Skin of body (tissue), 2 donors: Measurements from ENCODE around the gene MGARP. TPM values are rescaled to one million over a fixed set of nuclear protein-coding genes. Genes with fewer than 3 reads are reported as not detected.
"Not testable (repeated sequence)": the region's sequence is repeated elsewhere in the genome, so short reads cannot be mapped to it uniquely, and the experiment has no call there.

ENCODE experiments used
- DNase-seq: peaks from one replicate; lab custom pipeline; 2025; lab: John Stamatoyannopoulos, UW
- total RNA-seq: library from RNA; depleted of rRNA; stranded (reverse); fragments of >200 nt; gene quantifications from one replicate; pipeline ENCODE4 v1.2.3, GENCODE V29; 2014

The MGARP gene
- not detected for total RNA-seq

DNA sequence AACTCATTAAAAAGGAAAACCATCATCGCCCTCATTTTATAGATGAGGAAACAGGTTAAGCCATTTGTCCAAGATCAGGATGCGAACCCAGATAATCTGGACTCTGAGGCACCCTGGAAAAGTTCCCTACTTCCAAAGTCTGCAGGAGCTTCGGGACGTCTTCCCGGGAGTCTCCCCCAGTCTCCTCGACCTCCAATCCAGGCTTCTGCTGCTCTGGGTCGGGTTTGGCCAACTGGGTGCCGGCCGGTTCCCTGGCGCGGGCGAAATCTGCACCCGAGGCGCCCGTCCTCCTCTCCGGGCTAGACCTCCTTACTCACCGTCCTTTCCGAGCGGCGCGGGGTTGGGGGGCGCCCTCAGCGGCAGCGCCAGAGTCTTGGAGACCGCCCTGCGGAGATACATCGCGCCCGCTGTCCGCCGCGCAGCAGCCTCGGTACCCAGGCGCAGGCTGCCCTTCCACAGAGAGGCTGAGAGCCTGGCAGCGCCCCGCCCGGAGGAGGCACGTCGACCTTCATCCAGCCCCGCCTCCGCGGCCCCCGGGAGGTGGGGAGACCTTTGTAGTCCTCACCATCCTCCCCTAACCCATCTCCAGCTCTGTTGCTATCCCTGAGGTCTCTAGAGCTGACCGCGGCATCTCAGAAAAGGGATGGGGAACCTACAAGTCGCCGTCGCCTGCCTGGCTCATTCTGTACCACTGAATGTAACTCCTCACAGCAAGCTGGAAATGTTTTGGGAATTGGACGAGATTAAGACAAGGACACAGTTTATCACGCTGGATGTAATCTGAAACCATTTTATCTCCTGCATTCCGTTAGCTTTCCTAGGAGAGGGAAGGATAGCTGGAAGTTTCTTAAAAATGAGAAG lies at the start of gene MGARP:
Gene MGARP, minus strand, starts transcription at position 466 of the 861 bp plus-strand sequence. Its CDS starts 67 bp downstream, at position 399.
- no peak for DNase-seq

DNA sequence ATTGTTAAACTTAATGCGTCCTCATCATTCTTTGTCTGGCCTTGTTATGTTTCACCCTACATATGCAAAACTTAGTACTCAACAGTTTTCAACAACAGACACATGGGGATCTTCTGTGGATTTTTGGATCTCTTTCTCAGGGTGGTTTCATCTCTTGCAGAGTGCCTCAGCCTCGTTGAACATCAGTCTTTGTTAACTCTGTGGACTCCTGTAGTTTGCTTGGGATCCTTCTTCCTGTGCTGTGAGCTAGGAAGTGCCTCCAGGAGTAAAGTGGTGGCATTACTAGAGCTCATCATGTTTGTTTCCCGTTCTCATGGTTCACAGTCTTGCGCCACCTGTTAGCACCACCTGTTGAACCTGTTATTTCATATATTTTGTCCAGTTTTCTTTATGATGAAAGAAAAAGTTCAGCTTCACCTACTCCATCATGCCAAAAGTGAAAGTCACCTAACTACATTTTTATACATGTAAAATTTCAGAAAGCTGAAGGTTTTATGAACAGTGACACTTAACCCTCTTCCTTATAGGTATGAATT lies 49.7 kb upstream of the MGARP start:
- DNase-seq, result no peak

DNA sequence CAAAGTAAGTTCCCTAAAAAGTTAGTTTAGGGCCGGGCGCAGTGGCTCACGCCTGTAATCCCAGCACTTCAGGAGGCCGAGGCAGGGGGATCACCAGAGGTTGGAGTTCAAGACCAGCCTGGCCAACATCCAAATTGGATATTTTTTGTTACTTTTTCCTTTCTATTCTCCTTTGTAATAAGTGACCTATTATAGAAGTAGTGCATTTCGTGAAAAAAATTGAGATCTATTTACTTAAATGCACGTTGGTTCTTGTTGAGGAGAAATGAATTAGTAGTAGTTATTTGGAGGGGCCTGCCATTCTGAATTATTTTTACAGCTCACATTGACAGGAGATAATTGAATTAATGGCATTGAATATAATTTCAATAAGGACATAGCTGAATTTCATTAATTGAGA lies 44.6 kb upstream of the MGARP start:
- no peak for DNase-seq

DNA sequence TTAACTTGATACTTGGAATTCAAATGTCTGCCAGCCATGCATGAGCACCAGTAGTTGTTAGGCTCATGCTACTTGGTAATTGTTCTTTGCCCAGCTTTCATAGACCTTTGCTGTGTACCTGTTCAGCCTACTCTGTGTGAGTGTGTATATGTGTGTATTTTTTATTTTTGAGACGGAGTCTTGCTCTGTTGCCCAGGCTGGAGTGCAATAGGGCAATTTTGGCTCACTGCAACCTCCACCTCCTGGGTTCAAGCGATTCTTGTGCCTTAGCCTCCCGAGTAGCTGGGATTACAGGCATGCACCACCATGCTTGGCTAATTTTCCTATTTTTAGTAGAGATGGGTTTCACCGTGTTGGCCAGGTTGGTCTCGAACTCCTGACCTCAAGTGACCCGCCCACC lies 42.5 kb upstream of the MGARP start:
- not testable (repeated sequence) for DNase-seq

DNA sequence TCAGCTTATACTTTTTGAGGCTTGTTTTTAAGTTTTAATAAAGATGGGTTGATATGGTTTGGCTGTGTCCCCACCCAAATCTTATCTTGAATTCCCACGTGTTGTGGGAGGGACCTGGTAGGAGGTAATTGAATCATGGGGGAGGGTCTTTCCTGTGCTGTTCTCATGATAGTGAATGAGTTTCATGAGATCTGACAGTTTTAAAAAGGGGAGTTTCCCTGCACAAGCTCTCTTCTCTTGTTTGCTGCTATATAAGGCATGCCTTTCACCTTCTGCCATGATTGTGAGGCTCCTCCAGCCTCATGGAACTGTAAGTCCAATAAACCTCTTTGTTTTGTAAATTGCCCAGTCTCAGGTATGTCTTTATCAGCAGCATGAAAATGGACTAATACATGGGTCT lies 42.0 kb upstream of the MGARP start:
- not testable (repeated sequence) for DNase-seq

DNA sequence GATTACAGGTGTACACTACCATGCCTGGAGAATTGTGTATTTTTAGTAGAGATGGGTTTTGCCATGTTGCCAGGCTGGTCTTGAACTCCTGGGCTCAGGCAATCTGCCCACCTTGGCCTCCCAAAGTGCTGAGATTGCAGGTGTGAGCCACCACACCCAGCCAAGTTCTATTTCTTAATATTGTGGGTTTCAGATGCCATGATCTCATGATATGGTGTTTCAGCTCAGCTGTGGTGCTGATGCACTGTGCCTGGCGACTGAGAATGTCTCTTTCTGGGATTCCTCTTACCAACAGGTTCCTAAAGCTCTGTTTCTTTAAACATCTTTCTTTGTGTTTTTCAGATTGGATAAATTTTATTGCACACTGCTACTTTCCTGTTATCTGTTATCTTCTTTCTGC lies 39.5 kb upstream of the MGARP start:
- no peak for DNase-seq

DNA sequence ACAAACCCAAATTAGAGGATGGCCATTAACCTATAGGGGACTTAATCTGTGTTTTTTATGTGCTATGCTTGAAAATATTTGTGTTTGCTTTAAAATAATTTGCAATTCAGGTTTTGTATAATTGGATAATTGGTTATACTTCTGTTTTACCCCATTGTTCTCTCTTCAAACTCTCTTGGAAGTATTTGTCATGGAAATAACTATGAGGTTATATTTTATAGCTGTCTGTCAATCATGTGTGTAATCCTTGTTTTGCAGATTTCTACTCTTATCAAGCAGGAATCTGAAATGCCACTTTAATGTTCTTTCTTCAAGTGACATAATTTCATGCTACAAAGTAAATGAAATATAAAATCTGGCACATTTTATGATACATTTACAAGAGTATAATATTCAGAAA lies 37.6 kb upstream of the MGARP start:
- DNase-seq, result no peak

DNA sequence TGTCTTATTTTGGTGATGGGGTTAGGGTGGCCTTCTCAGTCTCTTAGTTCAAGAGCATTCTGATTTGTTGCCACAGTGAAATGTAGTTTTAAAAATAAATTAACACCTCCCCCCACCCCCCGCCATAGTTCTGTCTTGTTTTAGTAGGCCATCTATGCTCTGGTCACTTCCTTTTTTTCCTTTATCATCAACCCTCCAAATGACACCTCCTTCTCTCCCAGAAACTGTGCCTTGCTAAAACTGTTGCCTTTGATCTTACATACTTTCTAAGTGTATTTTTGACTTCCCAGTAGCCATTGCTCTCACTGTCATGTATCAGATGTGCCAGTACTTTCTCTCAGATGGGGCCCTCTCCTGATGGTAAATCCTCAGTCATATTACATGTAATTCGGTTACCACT lies 36.7 kb upstream of the MGARP start:
- no peak for DNase-seq

DNA sequence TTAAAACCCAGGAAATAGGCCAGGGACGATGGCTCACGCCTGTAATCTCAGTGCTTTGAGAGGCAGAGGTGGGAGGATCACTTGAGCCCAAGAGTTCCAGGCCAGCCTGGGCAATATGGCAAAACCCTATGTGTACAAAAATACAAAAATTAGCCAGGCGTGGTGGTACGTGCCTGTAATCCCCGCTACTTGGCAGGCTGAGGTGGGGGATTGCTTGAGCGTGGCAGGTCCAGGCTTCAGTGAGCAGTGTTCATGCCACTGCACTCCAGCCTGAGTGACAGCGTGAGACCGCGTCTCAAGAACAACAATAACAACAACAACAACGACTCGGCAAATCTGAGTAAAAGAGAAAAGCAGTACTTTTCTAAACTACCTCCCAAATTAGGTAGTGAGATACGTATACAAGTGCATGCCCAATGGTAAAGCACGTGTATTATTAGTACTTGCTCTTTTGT lies 35.2 kb upstream of the MGARP start:
- DNase-seq, result no peak

DNA sequence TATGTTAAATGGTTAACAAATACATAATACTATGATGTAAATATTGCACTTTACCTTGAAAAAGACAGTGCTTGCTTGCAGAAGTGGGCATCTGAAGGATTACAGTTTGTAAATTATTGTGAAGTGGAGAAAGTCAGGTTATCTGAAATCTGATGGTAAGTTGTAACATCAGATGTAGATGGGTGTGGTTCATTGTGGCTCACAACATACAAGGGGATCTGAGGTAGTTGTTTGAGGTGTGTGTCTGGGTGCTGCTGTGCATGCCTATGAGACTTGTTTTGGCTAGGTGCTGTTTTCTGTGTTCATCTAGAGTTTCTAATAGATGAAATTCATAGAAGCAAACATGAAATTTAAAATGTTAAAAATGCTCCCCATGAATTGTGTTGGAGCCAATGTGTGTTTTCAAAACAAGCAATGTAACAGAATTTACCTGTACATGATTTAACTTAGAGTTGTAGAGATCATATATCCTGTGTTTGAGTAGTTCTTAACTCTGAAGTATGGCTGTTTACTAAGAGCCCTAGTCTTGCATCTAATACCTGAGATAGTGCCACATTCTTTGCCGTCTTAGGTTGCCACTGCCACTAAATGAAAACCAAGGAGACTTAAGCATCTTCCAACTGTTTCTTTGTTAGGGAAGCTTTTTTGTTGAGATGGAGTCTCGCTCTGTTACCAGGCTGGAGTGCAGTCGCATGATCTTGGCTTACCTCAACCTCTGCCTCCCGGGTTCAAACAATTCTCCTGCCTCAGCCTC lies 34.2 kb upstream of the MGARP start:
- no peak for DNase-seq

DNA sequence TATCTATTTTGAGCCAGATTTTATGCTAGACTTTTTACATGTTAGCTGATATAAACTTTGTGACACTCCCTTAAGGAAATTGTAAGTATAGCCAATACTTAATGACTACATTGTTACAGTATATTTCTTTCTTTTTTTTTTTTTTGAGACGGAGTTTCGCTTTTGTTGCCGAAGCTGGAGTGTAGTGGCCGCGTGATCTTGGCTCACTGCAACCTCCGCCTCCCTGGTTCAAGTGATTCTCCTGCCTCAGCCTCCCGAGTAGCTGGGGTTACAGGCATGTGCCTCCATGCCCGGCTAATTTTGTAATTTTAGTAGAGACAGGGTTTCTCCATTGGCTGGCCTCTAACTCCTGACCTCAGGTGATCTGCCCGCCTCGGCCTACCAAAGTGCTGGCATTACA lies 33.4 kb upstream of the MGARP start:
- not testable (repeated sequence) for DNase-seq

DNA sequence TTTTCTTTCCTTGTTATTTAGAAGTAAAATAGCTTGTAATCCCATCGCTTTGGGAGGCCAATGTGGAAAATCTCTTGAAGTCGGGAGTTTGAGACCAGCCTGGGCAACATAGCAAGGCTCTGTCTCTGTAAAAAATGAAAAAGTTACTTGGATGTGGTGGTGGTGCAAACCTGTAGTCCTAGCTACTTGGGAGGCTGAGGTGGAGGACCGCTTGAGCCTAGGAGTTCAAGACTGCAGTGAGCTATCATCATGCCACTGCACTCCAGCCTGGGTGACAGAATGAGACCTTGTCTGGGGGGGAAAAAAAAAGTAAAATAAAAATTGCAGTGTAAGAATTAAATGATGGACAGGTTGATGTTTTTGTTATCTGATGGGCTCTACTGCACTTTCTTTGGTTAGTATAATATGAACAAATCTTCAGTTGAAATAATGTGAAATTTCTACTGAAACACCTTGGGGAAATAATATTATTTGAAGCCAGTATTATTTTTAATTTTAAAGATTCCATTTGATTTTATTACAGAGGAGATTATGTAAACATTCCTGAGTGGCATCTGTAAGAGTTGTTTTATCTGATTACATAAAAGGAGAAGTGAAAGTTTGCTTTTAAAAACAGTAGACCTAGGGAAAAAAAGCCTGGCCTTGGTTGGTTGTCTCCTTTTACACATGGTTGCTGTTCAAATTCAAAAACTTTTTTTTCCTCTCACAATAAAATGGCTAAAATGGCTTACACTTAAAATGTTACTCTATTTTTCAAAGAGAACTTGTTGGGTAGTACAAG lies 32.7 kb upstream of the MGARP start:
- no peak for DNase-seq

DNA sequence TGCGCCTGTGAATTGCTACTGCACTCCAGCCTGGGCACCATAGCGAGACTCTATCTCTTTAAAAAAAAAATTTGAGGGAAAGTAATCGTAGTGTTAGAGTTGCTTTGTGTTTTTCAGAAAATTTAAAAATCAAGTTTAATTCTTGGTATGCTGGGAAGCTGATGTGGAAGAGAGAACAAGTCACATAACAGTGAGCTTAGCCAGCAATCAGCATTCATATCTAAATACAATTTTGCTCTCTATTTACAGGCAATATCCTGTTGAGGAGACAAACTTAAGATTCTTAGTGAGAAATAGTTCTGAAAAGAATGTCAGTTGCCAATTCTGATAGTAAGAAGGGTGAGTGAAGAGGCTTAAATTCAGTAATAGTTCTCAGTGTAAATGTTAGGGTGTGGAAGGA lies 31.9 kb upstream of the MGARP start:
- no peak for DNase-seq

DNA sequence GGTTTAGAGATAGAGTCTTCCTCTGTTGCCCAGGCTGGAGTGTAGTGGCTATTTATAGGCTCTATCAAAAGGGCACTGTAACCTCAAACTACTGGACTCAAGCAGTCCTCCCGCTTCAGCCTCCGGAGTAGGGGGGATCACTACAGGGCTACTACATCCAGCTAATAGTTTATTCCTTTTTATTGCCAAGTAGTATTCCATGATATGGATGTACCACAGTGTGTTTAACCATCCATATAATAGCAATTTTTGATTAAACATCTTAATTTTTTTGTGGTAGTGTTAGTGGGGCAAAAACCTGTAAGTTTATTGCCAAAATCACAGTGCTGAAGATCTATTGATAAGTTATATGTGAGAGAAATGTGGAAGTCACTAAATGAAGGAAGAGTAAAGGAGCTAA lies 24.9 kb upstream of the MGARP start:
- DNase-seq, result no peak

DNA sequence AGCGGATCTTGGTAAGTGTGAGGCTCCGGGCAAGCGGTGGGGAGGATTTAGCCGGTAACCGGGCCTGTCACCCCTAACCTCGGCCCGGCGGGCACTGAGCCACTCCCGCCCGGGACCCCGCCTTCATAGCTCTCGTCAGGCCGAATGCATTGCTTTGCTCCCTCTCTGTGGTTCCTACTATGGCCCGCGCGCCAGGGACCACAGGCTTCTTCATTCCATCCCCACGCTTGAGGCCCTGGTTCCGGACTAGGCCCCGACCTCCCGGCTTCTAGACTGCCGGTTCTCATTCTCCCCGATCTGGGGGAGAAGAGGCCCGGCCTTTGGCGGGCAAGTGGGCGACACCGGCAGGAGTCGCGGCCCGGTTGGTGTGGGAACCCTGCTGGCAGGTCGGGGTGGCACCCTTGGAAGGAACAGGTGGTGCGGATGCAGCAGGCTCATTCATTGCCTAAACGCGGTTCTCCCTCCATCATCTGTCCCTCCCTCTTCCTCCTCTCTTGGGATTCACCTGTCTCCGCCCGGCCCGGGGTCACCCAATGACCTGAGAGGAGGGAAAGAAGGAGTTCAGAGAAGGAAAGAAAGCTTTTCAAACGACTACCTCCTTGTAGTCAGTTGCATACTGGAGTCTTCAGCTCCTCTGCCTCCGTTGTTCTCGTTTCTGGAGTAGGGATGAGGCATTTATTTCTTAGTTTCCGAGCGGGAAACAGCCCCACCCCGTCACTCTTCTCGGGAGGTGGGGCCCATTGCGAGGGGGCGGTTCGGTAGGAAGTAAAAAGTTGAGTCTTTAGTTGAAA lies 22.0 kb upstream of the MGARP start, which contains the start of gene NDUFC1:
Gene NDUFC1, minus strand, starts transcription at position 657 of the 791 bp plus-strand sequence. CDS start 6,679 bp downstream, outside the sequence.
- DNase-seq, result peak; percentile 52

DNA sequence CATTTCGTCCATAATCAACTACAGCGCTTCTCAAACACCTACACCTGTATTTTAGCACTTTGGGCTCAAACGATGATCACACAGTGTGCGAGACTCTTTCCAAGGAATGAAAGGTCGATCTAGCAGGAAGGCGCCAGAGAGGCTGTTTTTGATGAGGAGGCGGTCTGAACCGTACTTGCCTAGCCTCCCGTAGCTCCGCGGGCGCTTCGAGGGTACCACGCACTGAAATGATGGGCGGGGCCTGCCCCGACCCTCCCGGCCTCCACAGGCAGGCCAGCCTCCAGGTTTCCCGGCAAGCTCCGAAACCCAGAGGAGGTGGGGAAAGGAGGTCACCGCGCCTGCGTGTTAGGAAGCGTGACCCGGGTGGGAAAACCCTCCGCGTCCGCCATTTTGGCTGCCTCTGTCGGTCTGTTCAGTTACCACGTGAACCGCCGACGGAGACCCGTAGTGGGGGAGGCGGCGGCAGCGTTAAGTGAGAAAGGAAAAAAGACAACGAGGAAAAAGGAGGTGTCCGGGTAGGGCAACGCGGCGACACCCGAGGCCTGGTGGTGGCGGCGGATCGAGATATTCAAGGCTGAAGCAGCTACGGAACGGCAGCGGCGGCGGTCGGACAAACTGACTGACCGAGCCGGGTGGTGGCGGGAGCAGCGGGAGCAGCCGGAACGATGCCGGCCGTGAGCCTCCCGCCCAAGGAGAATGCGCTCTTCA lies 21.2 kb upstream of the MGARP start, which contains the start of gene NAA15:
Gene NAA15, plus strand, starts transcription at position 393 of the 708 bp plus-strand sequence. Its CDS starts 273 bp downstream, at position 666.
- DNase-seq, result peak; percentile 97

DNA sequence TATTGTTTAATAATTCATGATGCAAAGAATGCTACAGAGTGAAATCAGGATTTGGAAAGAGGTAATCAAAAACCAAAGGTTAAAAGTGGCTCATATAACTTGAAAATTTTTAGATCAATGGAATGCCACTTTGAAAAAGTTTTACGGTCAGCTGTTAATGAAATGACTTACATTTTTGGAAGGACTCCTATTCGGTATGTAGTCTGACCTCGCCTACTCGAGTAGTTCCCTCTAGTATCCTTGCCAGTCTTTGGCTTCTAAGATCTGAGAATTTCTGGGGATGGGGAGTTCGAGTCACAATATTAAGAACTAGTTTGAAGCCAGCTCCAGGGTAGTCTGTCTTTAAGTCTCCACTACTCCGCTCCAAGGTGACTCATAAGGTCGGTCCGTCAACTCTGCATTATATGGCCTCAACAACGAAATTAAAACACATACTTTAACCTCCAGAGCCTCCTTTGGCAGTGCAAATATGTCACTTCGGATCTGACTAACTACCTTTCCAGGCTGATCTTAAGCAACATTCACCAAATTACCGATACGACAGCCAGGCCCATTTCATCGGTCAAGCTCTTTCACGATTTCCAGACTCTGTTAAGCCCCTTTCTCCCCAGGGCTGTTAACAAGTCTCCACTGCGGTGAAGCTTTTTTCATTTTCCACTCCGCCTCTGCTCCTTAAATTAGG lies 20.5 kb upstream of the MGARP start:
- DNase-seq, result no peak

DNA sequence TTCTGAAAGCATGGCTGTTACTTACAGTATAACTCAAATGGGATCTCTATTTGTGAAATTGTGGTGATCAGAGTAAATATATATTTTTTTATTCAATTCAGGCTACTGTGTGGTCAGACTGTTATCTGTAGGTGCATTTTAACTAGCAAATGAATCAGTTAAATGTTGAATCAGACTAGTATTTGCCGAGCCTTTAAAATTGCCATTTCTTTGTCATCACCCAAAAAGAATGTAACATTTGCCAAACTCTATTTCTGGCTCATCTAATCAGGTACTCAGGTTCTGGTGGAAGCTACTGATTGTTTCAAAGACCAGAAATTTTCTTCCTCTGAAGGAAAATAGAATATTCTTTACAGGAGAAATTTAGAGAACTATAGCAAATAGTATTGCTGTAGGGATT lies 19.5 kb upstream of the MGARP start:
- DNase-seq, result no peak

DNA sequence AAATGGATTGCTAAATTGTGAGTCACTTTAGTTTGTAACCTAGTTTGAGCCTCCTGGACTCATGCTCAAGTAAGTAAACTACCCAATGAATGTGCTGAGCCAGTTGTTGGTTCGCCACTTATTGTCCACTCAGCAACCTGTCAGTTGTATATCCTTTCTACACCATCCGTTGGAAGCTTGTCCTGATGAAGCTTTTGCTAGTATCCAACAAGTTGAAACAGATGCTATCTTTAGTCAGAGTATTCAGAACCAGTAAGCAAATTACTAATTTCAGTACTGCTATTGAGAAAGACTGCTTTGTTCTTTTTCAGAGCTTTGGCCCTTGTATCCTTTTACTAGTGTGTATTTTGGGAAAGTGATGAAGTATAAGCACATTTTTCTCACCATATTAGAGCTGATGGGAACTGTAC lies 17.0 kb upstream of the MGARP start:
- no peak for DNase-seq
